Kidney (tissue), 14 donors: Measurements from ENCODE around the gene FANCD2. TPM values are rescaled to one million over a fixed set of nuclear protein-coding genes. Genes with fewer than 3 reads are reported as not detected.
A peak's percentile ranks its signal among the peaks of the same experiment; 100 is the strongest.

ENCODE experiments used
- DNase-seq, 5 donors: peaks; one replicate each; pipeline ENCODE4 v3.0.0-alpha.2; 2013 to 2020
- FAIRE-seq: peaks from 2 replicates; lab custom pipeline; 2012; peaks lifted over from hg19 to GRCh38; lab: Jason Lieb, UNC
- H3K27ac ChIP-seq, 2 donors: one replicate each; pipeline ENCODE4 v1.7.0; 2013; ENCODE audit warnings: low read depth in 2 of 2, low read length in 2 of 2, inconsistent platforms in 1 of 2
- H3K27me3 ChIP-seq: one replicate; pipeline ENCODE4 v1.7.1; 2013; ENCODE audit warnings: low read length, inconsistent platforms; ENCODE audit not compliant: control insufficient read depth, insufficient read depth
- H3K36me3 ChIP-seq, 3 donors: one replicate each; pipeline versions ENCODE4 v1.7.0 to v1.7.1; 2013; ENCODE audit warnings: low read length in 3 of 3, control low read depth in 1 of 3, inconsistent platforms in 1 of 3; ENCODE audit not compliant: insufficient read depth in 3 of 3, control insufficient read depth in 2 of 3
- H3K4me1 ChIP-seq, 3 donors: one replicate each; pipeline versions ENCODE4 v1.7.0 to v1.7.1; 2013; ENCODE audit warnings: low read length in 3 of 3, inconsistent platforms in 1 of 3, low read depth in 1 of 3; ENCODE audit not compliant: control insufficient read depth in 2 of 3, insufficient read depth in 2 of 3
- H3K4me3 ChIP-seq, 3 donors: one replicate each; pipeline versions ENCODE4 v1.7.0 to v1.8.1; 2013; ENCODE audit warnings: low read length in 3 of 3, control low read depth in 1 of 3, inconsistent platforms in 1 of 3
- H3K9ac ChIP-seq, 3 donors: one replicate each; pipeline versions ENCODE4 v1.7.0 to v1.7.1; 2013; ENCODE audit warnings: low read length in 3 of 3, control low read depth in 1 of 3, inconsistent platforms in 1 of 3
- H3K9me3 ChIP-seq, 3 donors: one replicate each; pipeline versions ENCODE4 v1.7.0 to v1.7.1; 2013; ENCODE audit warnings: low read length in 3 of 3, control low read depth in 1 of 3, inconsistent platforms in 1 of 3; ENCODE audit not compliant: control insufficient read depth in 2 of 3, insufficient read depth in 1 of 3
- intact Hi-C: fragments of 100-400 bp; cut with DNase I; formaldehyde crosslinking; loops from one replicate; pipeline ENCODE4 v1.11.1; 2022
- polyA plus RNA-seq: library from polyadenylated mRNA; stranded (reverse); fragments of 350-450 nt; fragmentation: Illumina TruSeq; extraction: RNeasy Lipid Tissue Mini Kit (QIAGEN cat#74804); gene quantifications from one replicate; pipeline ENCODE4 v1.2.3, GENCODE V29; 2014; ENCODE audit warnings: low read depth, low replicate concordance; ENCODE audit not compliant: insufficient read depth
- total RNA-seq: library from RNA; stranded (reverse); fragmentation: NEBNext Ultra II Directional; extraction: Animal tissue kit (Norgen Biotek cat#: 25700); gene quantifications from one replicate; pipeline ENCODE4 v1.2.1, GENCODE V29; 2021
- TF ChIP-seq, protein P1 (sequence below): IDR thresholded peaks from 3 replicates; pipeline ENCODE4 v1.5.1; 2012; ENCODE audit warnings: mild to moderate bottlenecking, moderate library complexity, borderline replicate concordance; ENCODE audit not compliant: insufficient read depth; ENCODE audit errors: extremely low read depth
- donor health status: control.
- donor health status: control.
- donor health status: control.
- donor health status: control.
- donor health status: control.
- donor health status: DM: yes; HTN: yes; CAD: no.
- donor health status: Normal renal cell carcinoma (clear cell type).

FANCD2 gene
- total and polyA plus RNA-seq, 2 donors from 2014 or later = 0.86 to 4.8 TPM

GRCh38 chr3:10142707-10143560 is 116.7 kb downstream of the FANCD2 start:
- peaks cover 0 to 13% (median 0%) of the 10 kb centered on the region in 3 donors for H3K4me1 ChIP-seq
- FAIRE-seq (no peak), DNase-seq (peak in 2 of 5 donors; percentile 22 to 56)
- peak overlapping the region; percentile 36 to 79 (median 56) for H3K4me3 ChIP-seq
- H3K27me3 ChIP-seq = no peaks in the 10 kb centered on the region
- H3K9me3 ChIP-seq = no peaks in the 10 kb centered on the region
- TF ChIP-seq, protein P1, sequence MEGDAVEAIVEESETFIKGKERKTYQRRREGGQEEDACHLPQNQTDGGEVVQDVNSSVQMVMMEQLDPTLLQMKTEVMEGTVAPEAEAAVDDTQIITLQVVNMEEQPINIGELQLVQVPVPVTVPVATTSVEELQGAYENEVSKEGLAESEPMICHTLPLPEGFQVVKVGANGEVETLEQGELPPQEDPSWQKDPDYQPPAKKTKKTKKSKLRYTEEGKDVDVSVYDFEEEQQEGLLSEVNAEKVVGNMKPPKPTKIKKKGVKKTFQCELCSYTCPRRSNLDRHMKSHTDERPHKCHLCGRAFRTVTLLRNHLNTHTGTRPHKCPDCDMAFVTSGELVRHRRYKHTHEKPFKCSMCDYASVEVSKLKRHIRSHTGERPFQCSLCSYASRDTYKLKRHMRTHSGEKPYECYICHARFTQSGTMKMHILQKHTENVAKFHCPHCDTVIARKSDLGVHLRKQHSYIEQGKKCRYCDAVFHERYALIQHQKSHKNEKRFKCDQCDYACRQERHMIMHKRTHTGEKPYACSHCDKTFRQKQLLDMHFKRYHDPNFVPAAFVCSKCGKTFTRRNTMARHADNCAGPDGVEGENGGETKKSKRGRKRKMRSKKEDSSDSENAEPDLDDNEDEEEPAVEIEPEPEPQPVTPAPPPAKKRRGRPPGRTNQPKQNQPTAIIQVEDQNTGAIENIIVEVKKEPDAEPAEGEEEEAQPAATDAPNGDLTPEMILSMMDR = no peak
- H3K9ac ChIP-seq = no peak overlapping the region
- no peak overlapping the region for H3K27ac ChIP-seq
- peaks cover 0 to 5% (median 0%) of the 10 kb centered on the region in 3 donors for H3K36me3 ChIP-seq
- intact Hi-C loops = no loop called here

DNA sequence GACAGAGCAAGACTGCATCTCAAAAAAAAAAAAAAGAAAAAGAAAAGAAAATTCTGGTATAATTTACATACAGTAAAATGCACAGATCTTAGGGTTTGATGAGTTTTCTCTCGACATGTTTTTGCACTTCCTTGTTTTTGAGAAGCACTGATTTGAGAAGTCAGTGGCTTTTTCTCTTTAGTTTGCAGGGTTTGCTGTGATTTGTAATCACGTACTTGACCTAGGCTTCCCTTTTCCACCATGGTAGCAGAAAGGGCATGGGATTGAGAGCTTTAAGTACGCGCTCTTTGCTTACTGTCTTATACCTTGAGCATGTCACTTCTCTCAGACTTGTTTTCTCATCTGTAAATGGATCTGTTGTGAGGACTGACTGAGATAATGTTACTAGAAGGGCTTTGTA is 119.4 kb downstream of the FANCD2 start:
- no peak overlapping the region for H3K4me3 ChIP-seq
- intact Hi-C loops = no loop called here
- peaks cover 0 to 13% (median 0%) of the 10 kb centered on the region in 3 donors for H3K4me1 ChIP-seq
- no peaks in the 10 kb centered on the region for H3K9me3 ChIP-seq
- no peak overlapping the region for H3K9ac ChIP-seq
- H3K27me3 ChIP-seq = no peaks in the 10 kb centered on the region
- no peak overlapping the region for H3K27ac ChIP-seq
- TF ChIP-seq, protein P1 = no peak
- no peak for FAIRE-seq
- peaks cover 2 to 21% (median 11%) of the 10 kb centered on the region in 3 donors for H3K36me3 ChIP-seq
- DNase-seq = no peak

DNA sequence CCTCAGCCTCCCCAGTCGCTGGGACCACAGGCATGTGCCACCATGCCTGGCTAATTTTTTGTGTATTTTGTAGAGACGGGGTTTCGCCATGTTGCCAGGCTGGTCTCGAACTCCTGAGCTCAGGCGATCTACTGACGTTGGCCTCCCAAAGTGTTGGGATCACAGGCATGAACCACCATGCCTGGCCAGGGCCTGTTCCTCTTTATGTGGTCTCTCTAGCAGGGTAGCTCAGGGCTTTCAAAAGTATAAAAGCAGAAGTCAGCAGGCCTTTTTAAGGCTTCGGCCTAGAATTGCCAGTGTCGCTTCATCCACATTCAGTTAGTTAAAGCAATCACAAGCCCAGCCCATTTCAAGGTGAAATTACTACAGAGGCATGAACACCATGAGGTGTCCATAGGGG is 123.0 kb downstream of the FANCD2 start:
- intact Hi-C loops = no loop called here
- H3K4me3 ChIP-seq = no peak overlapping the region
- peaks cover 0 to 2% (median 0%) of the 10 kb centered on the region in 3 donors for H3K4me1 ChIP-seq
- FAIRE-seq = no peak
- H3K9ac ChIP-seq = no peak overlapping the region
- no peak for DNase-seq
- no peaks in the 10 kb centered on the region for H3K9me3 ChIP-seq
- H3K27ac ChIP-seq = no peak overlapping the region
- TF ChIP-seq, protein P1 = no peak
- no peaks in the 10 kb centered on the region for H3K27me3 ChIP-seq
- peaks cover 2 to 27% (median 15%) of the 10 kb centered on the region in 3 donors for H3K36me3 ChIP-seq
